ENCODE results near the gene TNK1. TPM values are rescaled to one million over a fixed set of nuclear protein-coding genes. Genes with fewer than 3 reads are reported as not detected.

Gene TNK1
- total RNA-seq, 1 experiment from 2014 or later: 10.1 TPM

DNA sequence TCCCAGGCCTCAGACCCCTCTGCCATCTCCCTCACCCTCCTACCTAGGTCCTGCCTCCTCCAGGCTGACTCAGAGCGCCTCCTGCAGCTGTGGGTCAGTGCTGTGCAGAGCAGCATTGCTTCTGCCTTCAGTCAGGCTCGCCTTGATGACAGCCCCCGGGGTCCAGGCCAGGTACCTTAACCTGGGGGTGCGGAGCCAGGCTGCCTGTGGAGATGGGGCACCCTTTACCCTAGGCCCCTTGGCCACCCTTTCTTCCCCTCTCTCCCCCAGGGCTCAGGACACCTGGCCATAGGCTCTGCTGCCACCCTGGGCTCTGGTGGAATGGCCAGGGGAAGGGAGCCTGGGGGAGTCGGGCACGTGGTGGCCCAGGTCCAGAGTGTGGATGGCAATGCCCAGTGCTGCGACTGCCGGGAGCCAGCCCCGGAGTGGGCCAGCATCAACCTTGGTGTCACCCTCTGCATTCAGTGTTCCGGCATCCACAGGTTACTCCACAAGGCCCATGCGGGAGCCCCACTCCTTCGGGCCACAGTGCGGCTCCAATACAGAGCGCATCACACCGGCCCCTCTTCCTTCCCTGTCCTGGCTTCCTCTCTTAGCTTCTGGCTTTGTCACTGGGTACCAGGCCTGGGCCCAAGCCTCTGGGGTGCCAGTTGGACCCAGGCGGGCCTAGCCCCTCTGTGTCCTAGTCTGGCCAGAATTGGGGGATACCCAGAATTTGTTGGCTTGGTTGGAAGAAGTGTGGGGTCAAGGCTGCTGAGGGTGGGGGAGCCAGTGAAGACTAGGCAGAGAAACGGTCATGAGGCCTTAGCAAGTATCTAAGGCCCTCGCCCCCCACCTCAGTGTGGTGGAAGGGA is 33.9 kb upstream of the TNK1 start:
- H3K18ac ChIP-seq (ENCODE audit: insufficient read length, low read depth, low read length): no peak overlapping the region
- H3K27ac ChIP-seq (ENCODE audit: insufficient read length, low read depth, low read length): no peak overlapping the region
- no peak overlapping the region for H3K4me2 ChIP-seq (ENCODE audit: insufficient read depth, insufficient read length, low read length)
- 0 out of 2 replicates have a peak, but pooled peaks cover 2% of the 10 kb centered on the region for H3K4me1 ChIP-seq (ENCODE audit: insufficient read depth, low read length)
- WGBS (ENCODE audit: extremely low coverage, insufficient read length, low lambda C conversion rate): no CpG with 5 or more reads among the region's 18 CpGs
- peaks cover 0 to 2% (median 0%) of the 10 kb centered on the region in 3 experiments; a peak in 2 of 7 replicates for H3K36me3 Mint-ChIP-seq (ENCODE audit: insufficient read depth in 1 of 3, low read depth in 3 of 3)
- H3K9me3 ChIP-seq (ENCODE audit: control insufficient read depth, low read depth, low read length): no peaks in the 10 kb centered on the region
- no peak overlapping the region for H2BK15ac ChIP-seq (ENCODE audit: low read depth, low read length)
- no peak overlapping the region for H3K27ac Mint-ChIP-seq
- no peak overlapping the region for H3K56ac ChIP-seq (ENCODE audit: insufficient read length, low read depth, low read length)
- H3K27me3 Mint-ChIP-seq (ENCODE audit: low read depth): no peaks in the 10 kb centered on the region; the same call in none of the 2 replicates
- DNase-seq: no peak
- no peak overlapping the region for H3K14ac ChIP-seq (ENCODE audit: insufficient read depth, low read length)
- H3K23ac ChIP-seq (ENCODE audit: insufficient read length, low read depth, low read length): no peak overlapping the region
- peaks cover 12 to 15% of the 10 kb centered on the region in 2 experiments for H3K4me1 Mint-ChIP-seq
- H4K20me1 ChIP-seq (ENCODE audit: control insufficient read depth, insufficient read depth, insufficient read length): no peaks in the 10 kb centered on the region
- no peak overlapping the region for H2BK20ac ChIP-seq (ENCODE audit: low read depth, low read length, poor library complexity, severe bottlenecking)
- H3K4me3 Mint-ChIP-seq: peak overlapping the region in 1 of 2 experiments; percentile 40; a peak in 1 of 5 replicates
- no peak overlapping the region for H2AK5ac ChIP-seq (ENCODE audit: insufficient read length, low read length)
- H3K23me2 ChIP-seq (ENCODE audit: insufficient read length, low read depth, low read length, poor library complexity, severe bottlenecking): peaks cover 12% of the 10 kb centered on the region
- H3K9me3 Mint-ChIP-seq: no peaks in the 10 kb centered on the region
- H3K27me3 ChIP-seq (ENCODE audit: insufficient read depth, low read length): no peaks in the 10 kb centered on the region
- H2BK5ac ChIP-seq (ENCODE audit: insufficient read length, low read length): no peak overlapping the region
- no peak overlapping the region for H4K91ac ChIP-seq (ENCODE audit: insufficient read length, low read depth, low read length)
- H2BK12ac ChIP-seq (ENCODE audit: insufficient read length, low read depth, low read length): no peak overlapping the region
- H3K9ac ChIP-seq (ENCODE audit: extremely low read depth, insufficient read length, low read length): no peak overlapping the region
- no peak overlapping the region for H3K4ac ChIP-seq (ENCODE audit: low read depth, low read length)
- TF ChIP-seq, protein P1, sequence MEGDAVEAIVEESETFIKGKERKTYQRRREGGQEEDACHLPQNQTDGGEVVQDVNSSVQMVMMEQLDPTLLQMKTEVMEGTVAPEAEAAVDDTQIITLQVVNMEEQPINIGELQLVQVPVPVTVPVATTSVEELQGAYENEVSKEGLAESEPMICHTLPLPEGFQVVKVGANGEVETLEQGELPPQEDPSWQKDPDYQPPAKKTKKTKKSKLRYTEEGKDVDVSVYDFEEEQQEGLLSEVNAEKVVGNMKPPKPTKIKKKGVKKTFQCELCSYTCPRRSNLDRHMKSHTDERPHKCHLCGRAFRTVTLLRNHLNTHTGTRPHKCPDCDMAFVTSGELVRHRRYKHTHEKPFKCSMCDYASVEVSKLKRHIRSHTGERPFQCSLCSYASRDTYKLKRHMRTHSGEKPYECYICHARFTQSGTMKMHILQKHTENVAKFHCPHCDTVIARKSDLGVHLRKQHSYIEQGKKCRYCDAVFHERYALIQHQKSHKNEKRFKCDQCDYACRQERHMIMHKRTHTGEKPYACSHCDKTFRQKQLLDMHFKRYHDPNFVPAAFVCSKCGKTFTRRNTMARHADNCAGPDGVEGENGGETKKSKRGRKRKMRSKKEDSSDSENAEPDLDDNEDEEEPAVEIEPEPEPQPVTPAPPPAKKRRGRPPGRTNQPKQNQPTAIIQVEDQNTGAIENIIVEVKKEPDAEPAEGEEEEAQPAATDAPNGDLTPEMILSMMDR (conservative IDR thresholded peaks at IDR 0.05): 0 out of 3 replicates have a peak, but pooled peaks have one; percentile 13
- no peak overlapping the region for H3T11ph ChIP-seq (ENCODE audit: low read length)
- H4K8ac ChIP-seq (replicated peaks; ENCODE audit: insufficient read length, low read depth, low read length): no peak overlapping the region
- H2AFZ ChIP-seq (ENCODE audit: low read length): no peak overlapping the region
- no peaks in the 10 kb centered on the region for H3K79me1 ChIP-seq (ENCODE audit: insufficient read depth, low read depth, low read length, poor library complexity, severe bottlenecking)
- no peak overlapping the region for H4K5ac ChIP-seq (ENCODE audit: insufficient read length, low read depth, low read length)
- H2BK120ac ChIP-seq (ENCODE audit: low read depth, low read length, poor library complexity, severe bottlenecking): no peak overlapping the region
- H3K79me2 ChIP-seq (ENCODE audit: insufficient read depth, low read length): no peaks in the 10 kb centered on the region

Data from H9 (cell line).